Prostate gland (tissue), 2 donors: ENCODE measurements around the gene ADD1. TPM values are rescaled to one million over a fixed set of nuclear protein-coding genes. Genes with fewer than 3 reads are reported as not detected.

Experiments used
- DNase-seq: peaks from one replicate; pipeline ENCODE4 v3.0.0-alpha.2; 2019; ENCODE audit warnings: low spot score
- H3K27ac ChIP-seq, 2 donors: fragments of 200-600 bp; sonication (generic); 2 replicates each; pipeline ENCODE4 v1.5.1; 2017 to 2019
- H3K27me3 ChIP-seq: fragments of 200-600 bp; sonication (generic); replicated peaks from 2 replicates; pipeline ENCODE4 v1.5.1; 2019; ENCODE audit not compliant: insufficient read depth
- H3K36me3 ChIP-seq, 2 donors: fragments of 200-600 bp; sonication (generic); 1 replicate in 1 of 2; 2 replicates in 1 of 2; pipeline versions ENCODE4 v1.5.1 to v1.8.1; 2017 to 2019
- H3K4me1 ChIP-seq: fragments of 200-600 bp; sonication (generic); replicated peaks from 2 replicates; pipeline ENCODE4 v1.5.1; 2019
- H3K4me3 ChIP-seq, 2 donors: fragments of 200-600 bp; sonication (generic); 2 replicates each; pipeline ENCODE4 v1.5.1; 2017 to 2019
- H3K9me3 ChIP-seq: fragments of 200-600 bp; sonication (generic); 2 replicates; pipeline ENCODE4 v1.5.1; 2017
- CTCF ChIP-seq, 4 experiments: fragments of 200-600 bp in 2 of 4; fragments of 450-650 bp in 2 of 4; sonication (generic) in 2 of 4; IDR thresholded peaks; 1 replicate in 3 of 4; 2 replicates in 1 of 4; pipeline ENCODE4 v1.5.1; 2016 to 2019; ENCODE audit warnings: antibody characterized with exemption in 4 of 4, mild to moderate bottlenecking in 2 of 4, moderate library complexity in 2 of 4
- POLR2A ChIP-seq: fragments of 450-650 bp; IDR thresholded peaks from one replicate; pipeline ENCODE4 v1.6.1; 2016; ENCODE audit warnings: antibody characterized with exemption, mild to moderate bottlenecking
- POLR2AphosphoS5 ChIP-seq: sonication (generic); formaldehyde crosslinking; IDR thresholded peaks from one replicate; pipeline ENCODE4 v1.6.1; 2017; ENCODE audit warnings: antibody characterized with exemption
- WGBS: methylation state at CpG from one replicate; pipeline ENCODE4 v1.1.5; 2018; 5-methylcytosine and 5-hydroxymethylcytosine counted together
- intact Hi-C: fragments of 100-400 bp; cut with DNase I; formaldehyde crosslinking; loops from one replicate; pipeline ENCODE4 v1.14.2; 2022
- total RNA-seq, 2 donors: library from RNA; depleted of rRNA; stranded (reverse); fragments of >200 nt; gene quantifications; one replicate each; pipeline ENCODE4 v1.1.0, GENCODE V29; 2016

ADD1 gene
- total RNA-seq, 2 donors from 2014 or later: 164 to 321 TPM

- 73% methylated on average over 6 of the region's 6 CpGs for WGBS
- H3K4me1 ChIP-seq: peaks cover 14% of the 10 kb centered on the region
- no peaks in the 10 kb centered on the region for H3K36me3 ChIP-seq
- TF ChIP-seq CTCF (IDR thresholded peaks at IDR 0.05): no peak
- TF ChIP-seq POLR2A: no peak
- TF ChIP-seq POLR2AphosphoS5: no peak
- intact Hi-C loops: loop anchor here (10.0 kb wide), 1 partner anchor 396 kb away; the partner anchor contains the start of gene RNF4
- no peak for DNase-seq
- H3K9me3 ChIP-seq: no peaks in the 10 kb centered on the region
- peak overlapping the region in 1 of 2 donors; percentile 12 for H3K27ac ChIP-seq
- H3K4me3 ChIP-seq: no peak overlapping the region
- no peaks in the 10 kb centered on the region for H3K27me3 ChIP-seq
Measured at GRCh38 chr4:2860391-2861348, 17.0 kb downstream of the ADD1 start.

- no peak for DNase-seq
- intact Hi-C loops: loop anchor here (10.0 kb wide), 1 partner anchor 397 kb away; the partner anchor contains the start of gene RNF4
Measured at GRCh38 chr4:2861631-2862436, 18.2 kb downstream of the ADD1 start.

GRCh38 chr4:2862528-2862927, 18.9 kb downstream of the ADD1 start:
- no peak for DNase-seq
- Histone ChIP-seq H3K4me1 (peaks cover 21% of the 10 kb centered on the region), H3K4me3 (no peak overlapping the region), H3K9me3 (no peaks in the 10 kb centered on the region), H3K27me3 (no peaks in the 10 kb centered on the region), H3K36me3 (no peaks in the 10 kb centered on the region), H3K27ac (peak overlapping the region in 1 of 2 donors; percentile 46)
- WGBS: 14% methylated on average over 1 of the region's 1 CpG
- TF ChIP-seq POLR2A (no peak), POLR2AphosphoS5 (no peak), CTCF (IDR thresholded peaks at IDR 0.05) (no peak)
- intact Hi-C loops: loop anchor here (10.0 kb wide), 1 partner anchor 398 kb away; the partner anchor contains the start of gene RNF4

More at GRCh38 chr4:2861631-2862436, 18.2 kb downstream of the ADD1 start:
- Histone ChIP-seq H3K4me1 (peaks cover 14% of the 10 kb centered on the region), H3K4me3 (no peak overlapping the region), H3K27ac (peak overlapping the region in 1 of 2 donors; percentile 46), H3K9me3 (no peaks in the 10 kb centered on the region), H3K36me3 (no peaks in the 10 kb centered on the region), H3K27me3 (no peaks in the 10 kb centered on the region)
- no peak for TF ChIP-seq POLR2AphosphoS5
- TF ChIP-seq CTCF (IDR thresholded peaks at IDR 0.05): no peak
- no peak for TF ChIP-seq POLR2A
- WGBS: 48% methylated on average over 4 of the region's 4 CpGs

GRCh38 chr4:2863649-2864048, 20.0 kb downstream of the ADD1 start:
- Histone ChIP-seq H3K4me3 (no peak overlapping the region), H3K9me3 (no peaks in the 10 kb centered on the region), H3K27ac (no peak overlapping the region), H3K27me3 (no peaks in the 10 kb centered on the region), H3K36me3 (no peaks in the 10 kb centered on the region), H3K4me1 (peaks cover 23% of the 10 kb centered on the region)
- intact Hi-C loops: loop anchor here (10.0 kb wide), 1 partner anchor 399 kb away; the partner anchor contains the start of gene RNF4
- no peak for DNase-seq
- TF ChIP-seq POLR2AphosphoS5 (no peak), CTCF (IDR thresholded peaks at IDR 0.05) (no peak), POLR2A (no peak)
